Measurements from ENCODE around the gene WNT4. TPM values are rescaled to one million over a fixed set of nuclear protein-coding genes. Genes with fewer than 3 reads are reported as not detected.

Gene WNT4
- total RNA-seq, 1 experiment from 2014 or later, result not detected

GRCh38 chr1:22153660-22154437 is 11.0 kb upstream of the WNT4 start:
- no peak for DNase-seq (ENCODE audit: low read depth in 1 of 2, low spot score in 2 of 2)
- H3K4me3 ChIP-seq, result no peak overlapping the region
- H3K4me1 ChIP-seq (replicated peaks), result no peaks in the 10 kb centered on the region
- peaks cover 22% of the 10 kb centered on the region for H3K27me3 ChIP-seq (replicated peaks)
- H3K9me3 ChIP-seq (replicated peaks), result no peaks in the 10 kb centered on the region
- no peak overlapping the region for H3K27ac ChIP-seq
- no peaks in the 10 kb centered on the region for H3K36me3 ChIP-seq

- H3K36me3 ChIP-seq, result no peaks in the 10 kb centered on the region
- H3K4me3 ChIP-seq, result no peak overlapping the region
- no peak overlapping the region for H3K27ac ChIP-seq
- no peaks in the 10 kb centered on the region for H3K4me1 ChIP-seq (replicated peaks)
- no peak for DNase-seq (ENCODE audit: low read depth in 1 of 2, low spot score in 2 of 2)
- H3K27me3 ChIP-seq (replicated peaks), result peaks cover 40% of the 10 kb centered on the region
- no peaks in the 10 kb centered on the region for H3K9me3 ChIP-seq (replicated peaks)
These were observed 8.0 kb upstream of the WNT4 start for GRCh38 chr1:22150923-22151322.

- Histone ChIP-seq H3K27me3 (replicated peaks) (peaks cover 56% of the 10 kb centered on the region), H3K4me1 (replicated peaks) (peaks cover 10% of the 10 kb centered on the region), H3K4me3 (no peak overlapping the region), H3K9me3 (replicated peaks) (no peaks in the 10 kb centered on the region), H3K36me3 (no peaks in the 10 kb centered on the region), H3K27ac (no peak overlapping the region)
- DNase-seq (ENCODE audit: low read depth in 1 of 2, low spot score in 2 of 2), result peak in 1 of 2 experiments; percentile 11
These were observed 407 bp downstream of the WNT4 start for GRCh38 chr1:22142315-22143064.

- Histone ChIP-seq H3K36me3 (no peaks in the 10 kb centered on the region), H3K27ac (no peak overlapping the region), H3K27me3 (replicated peaks) (peaks cover 52% of the 10 kb centered on the region), H3K9me3 (replicated peaks) (no peaks in the 10 kb centered on the region), H3K4me3 (no peak overlapping the region), H3K4me1 (replicated peaks) (peaks cover 10% of the 10 kb centered on the region)
- no peak for DNase-seq (ENCODE audit: low read depth in 1 of 2, low spot score in 2 of 2)
These were observed 1.2 kb downstream of the WNT4 start for GRCh38 chr1:22141554-22142314.

- Histone ChIP-seq H3K4me3 (no peak overlapping the region), H3K27ac (no peak overlapping the region), H3K9me3 (replicated peaks) (no peaks in the 10 kb centered on the region), H3K4me1 (replicated peaks) (peaks cover 10% of the 10 kb centered on the region), H3K36me3 (no peaks in the 10 kb centered on the region), H3K27me3 (replicated peaks) (peaks cover 46% of the 10 kb centered on the region)
- DNase-seq (ENCODE audit: low read depth in 1 of 2, low spot score in 2 of 2), result no peak
These were observed 2.2 kb downstream of the WNT4 start for GRCh38 chr1:22140694-22141093.

GRCh38 chr1:22139817-22140216 is 3.1 kb downstream of the WNT4 start:
- Histone ChIP-seq H3K4me1 (replicated peaks) (peaks cover 10% of the 10 kb centered on the region), H3K36me3 (no peaks in the 10 kb centered on the region)
- DNase-seq (ENCODE audit: low read depth in 1 of 2, low spot score in 2 of 2), result no peak

GRCh38 chr1:22139066-22139594 is 3.8 kb downstream of the WNT4 start:
- peaks cover 38% of the 10 kb centered on the region for H3K27me3 ChIP-seq (replicated peaks)
- H3K4me3 ChIP-seq, result no peak overlapping the region
- no peak overlapping the region for H3K27ac ChIP-seq
- no peak for DNase-seq (ENCODE audit: low read depth in 1 of 2, low spot score in 2 of 2)
- H3K9me3 ChIP-seq (replicated peaks), result no peaks in the 10 kb centered on the region
- H3K36me3 ChIP-seq, result no peaks in the 10 kb centered on the region
- peaks cover 10% of the 10 kb centered on the region for H3K4me1 ChIP-seq (replicated peaks)

More at GRCh38 chr1:22139817-22140216, 3.1 kb downstream of the WNT4 start:
- peaks cover 43% of the 10 kb centered on the region for H3K27me3 ChIP-seq (replicated peaks)
- no peak overlapping the region for H3K27ac ChIP-seq
- no peak overlapping the region for H3K4me3 ChIP-seq
- H3K9me3 ChIP-seq (replicated peaks), result no peaks in the 10 kb centered on the region

GRCh38 chr1:22137004-22137720 is 5.7 kb downstream of the WNT4 start:
- Histone ChIP-seq H3K4me3 (no peak overlapping the region), H3K36me3 (no peaks in the 10 kb centered on the region), H3K9me3 (replicated peaks) (no peaks in the 10 kb centered on the region), H3K27me3 (replicated peaks) (peaks cover 27% of the 10 kb centered on the region), H3K4me1 (replicated peaks) (peaks cover 10% of the 10 kb centered on the region), H3K27ac (no peak overlapping the region)
- no peak for DNase-seq (ENCODE audit: low read depth in 1 of 2, low spot score in 2 of 2)

GRCh38 chr1:22133931-22134324 is 9.0 kb downstream of the WNT4 start:
- Histone ChIP-seq H3K4me1 (replicated peaks) (peaks cover 6% of the 10 kb centered on the region), H3K27me3 (replicated peaks) (peaks cover 1% of the 10 kb centered on the region; the same call in 1 of the 2 replicates)

GRCh38 chr1:22133247-22133930 is 9.5 kb downstream of the WNT4 start:
- H3K27me3 ChIP-seq (replicated peaks), result no peaks in the 10 kb centered on the region; the same call in 1 of the 2 replicates
- H3K9me3 ChIP-seq (replicated peaks), result no peaks in the 10 kb centered on the region
- H3K4me3 ChIP-seq, result no peak overlapping the region
- DNase-seq (ENCODE audit: low read depth in 1 of 2, low spot score in 2 of 2), result no peak
- H3K36me3 ChIP-seq, result no peaks in the 10 kb centered on the region
- peaks cover 6% of the 10 kb centered on the region for H3K4me1 ChIP-seq (replicated peaks)
- H3K27ac ChIP-seq, result no peak overlapping the region

More at GRCh38 chr1:22133931-22134324, 9.0 kb downstream of the WNT4 start:
- Histone ChIP-seq H3K4me3 (no peak overlapping the region), H3K27ac (no peak overlapping the region), H3K36me3 (no peaks in the 10 kb centered on the region), H3K9me3 (replicated peaks) (no peaks in the 10 kb centered on the region)
- DNase-seq (ENCODE audit: low read depth in 1 of 2, low spot score in 2 of 2), result no peak

- H3K9me3 ChIP-seq (replicated peaks), result no peaks in the 10 kb centered on the region
- H3K36me3 ChIP-seq, result no peaks in the 10 kb centered on the region
- no peaks in the 10 kb centered on the region for H3K27me3 ChIP-seq (replicated peaks)
- H3K4me3 ChIP-seq, result no peak overlapping the region
- peak in 1 of 2 experiments; percentile 67 for DNase-seq (ENCODE audit: low read depth in 1 of 2, low spot score in 2 of 2)
- no peak overlapping the region for H3K27ac ChIP-seq
- H3K4me1 ChIP-seq (replicated peaks), result peaks cover 6% of the 10 kb centered on the region
These were observed 10.2 kb downstream of the WNT4 start for GRCh38 chr1:22132517-22133235.

GRCh38 chr1:22131875-22132486 is 10.9 kb downstream of the WNT4 start:
- Histone ChIP-seq H3K36me3 (no peaks in the 10 kb centered on the region), H3K9me3 (replicated peaks) (no peaks in the 10 kb centered on the region), H3K27ac (no peak overlapping the region), H3K27me3 (replicated peaks) (no peaks in the 10 kb centered on the region), H3K4me3 (no peak overlapping the region), H3K4me1 (replicated peaks) (peaks cover 6% of the 10 kb centered on the region)
- peak in 1 of 2 experiments; percentile 50 for DNase-seq (ENCODE audit: low read depth in 1 of 2, low spot score in 2 of 2)

All from SJSA1 (cell line).